ENCODE data around the gene OR11G2. TPM values are rescaled to one million over a fixed set of nuclear protein-coding genes. Genes with fewer than 3 reads are reported as not detected.
"Not testable (repeated sequence)": the region's sequence is repeated elsewhere in the genome, so short reads cannot be mapped to it uniquely, and the experiment has no call there.

The OR11G2 gene
- polyA plus RNA-seq (2014; cell fraction: cytosol; rRNA removed) = not detected in 2 replicates
- polyA plus RNA-seq (2014; cell fraction: nucleus; rRNA removed) = not detected in 2 replicates

DNA sequence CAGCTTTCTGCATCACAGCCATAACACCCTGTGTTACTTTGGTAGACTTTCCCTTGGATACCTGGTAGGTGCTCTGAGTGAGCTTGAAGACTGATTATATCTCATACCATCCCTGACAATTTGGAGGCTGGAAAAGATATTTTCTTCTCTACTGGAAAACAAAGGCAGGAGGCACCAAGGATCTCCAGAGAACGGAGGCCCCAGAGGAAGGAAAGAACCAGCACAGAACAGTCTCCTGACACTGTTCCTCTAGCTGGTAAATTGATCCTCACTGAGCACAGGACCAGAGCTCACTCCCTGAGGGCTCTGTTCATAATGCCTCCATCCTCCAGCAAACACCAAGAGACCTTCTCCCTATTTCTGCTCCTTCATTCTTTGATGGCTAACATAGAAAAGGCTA lies at the start of gene OR11G2:
TSS of gene OR11G2 (plus strand) at position 301 of the 400 bp plus-strand sequence. CDS start 6,542 bp downstream, outside the sequence.
- DNase-seq (ENCODE audit: low spot score) = no peak

DNA sequence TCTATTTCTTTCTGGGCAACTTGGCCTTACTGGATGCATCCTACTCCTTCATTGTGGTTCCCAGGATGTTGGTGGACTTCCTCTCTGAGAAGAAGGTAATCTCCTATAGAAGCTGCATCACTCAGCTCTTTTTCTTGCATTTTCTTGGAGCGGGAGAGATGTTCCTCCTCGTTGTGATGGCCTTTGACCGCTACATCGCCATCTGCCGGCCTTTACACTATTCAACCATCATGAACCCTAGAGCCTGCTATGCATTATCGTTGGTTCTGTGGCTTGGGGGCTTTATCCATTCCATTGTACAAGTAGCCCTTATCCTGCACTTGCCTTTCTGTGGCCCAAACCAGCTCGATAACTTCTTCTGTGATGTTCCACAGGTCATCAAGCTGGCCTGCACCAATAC lies 46.8 kb upstream of the OR11G2 start:
- no peak for DNase-seq (ENCODE audit: low spot score)

DNA sequence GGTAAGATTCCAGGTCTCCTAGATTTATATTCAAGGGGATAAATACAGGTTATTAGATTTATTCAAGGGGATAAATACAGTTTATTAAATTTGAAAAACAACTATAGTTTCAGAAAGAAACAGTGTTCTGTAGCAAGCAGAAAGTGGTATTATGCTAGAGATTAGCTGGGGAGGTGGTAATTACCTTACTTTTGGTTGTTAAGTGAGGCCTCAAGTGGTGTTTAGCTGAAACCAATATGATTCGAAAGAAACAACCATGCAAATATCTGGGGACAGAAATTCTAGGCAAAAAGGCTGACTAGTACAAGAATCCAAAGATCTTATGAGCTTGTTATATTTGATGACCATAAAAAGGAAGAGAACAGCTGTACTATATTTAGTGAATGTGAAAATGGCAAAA lies 45.9 kb upstream of the OR11G2 start:
- no peak for DNase-seq (ENCODE audit: low spot score)

DNA sequence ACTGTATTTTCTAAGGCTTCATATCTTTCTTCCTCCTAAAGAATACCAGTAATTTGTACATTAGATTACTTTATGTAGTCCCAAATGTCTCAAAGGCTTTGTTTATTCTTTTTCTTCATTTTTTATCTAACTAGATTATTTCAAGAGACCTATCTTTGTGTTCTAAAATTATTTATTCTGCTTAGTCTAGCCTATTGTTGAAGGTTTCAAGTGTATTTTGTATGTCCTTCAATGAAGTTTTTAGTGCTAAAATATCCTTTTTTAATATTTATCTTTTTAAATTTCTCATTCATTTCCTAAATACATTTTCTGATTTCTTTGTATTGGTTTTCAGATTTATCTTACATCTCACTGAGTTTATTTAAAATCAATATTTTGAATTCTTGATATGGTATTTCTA lies 26.2 kb upstream of the OR11G2 start:
- no peak for DNase-seq (ENCODE audit: low spot score)

GRCh38 chr14:20167091-20167490 lies 23.6 kb upstream of the OR11G2 start:
- DNase-seq (ENCODE audit: low spot score) = no peak

GRCh38 chr14:20169852-20170251 lies 20.8 kb upstream of the OR11G2 start:
- DNase-seq (ENCODE audit: low spot score) = not testable (repeated sequence)

DNA sequence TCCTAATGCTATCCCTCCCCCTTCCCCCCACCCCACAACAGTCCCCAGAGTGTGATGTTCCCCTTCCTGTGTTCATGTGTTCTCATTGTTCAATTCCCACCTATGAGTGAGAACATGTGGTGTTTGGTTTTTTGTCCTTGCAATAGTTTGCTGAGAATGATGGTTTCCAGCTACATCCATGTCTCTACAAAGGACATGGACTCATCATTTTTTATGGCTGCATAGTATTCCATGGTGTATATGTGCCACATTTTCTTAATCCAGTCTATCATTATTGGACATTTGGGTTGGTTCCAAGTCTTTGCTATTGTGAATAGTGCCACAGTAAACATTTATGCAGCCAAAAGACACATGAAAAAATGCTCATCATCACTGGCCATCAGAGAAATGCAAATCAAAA lies 16.5 kb upstream of the OR11G2 start:
- not testable (repeated sequence) for DNase-seq (ENCODE audit: low spot score)

GRCh38 chr14:20176330-20176729 lies 14.4 kb upstream of the OR11G2 start:
- no peak for DNase-seq (ENCODE audit: low spot score)

GRCh38 chr14:20177433-20177974 lies 13.2 kb upstream of the OR11G2 start:
- no peak for DNase-seq (ENCODE audit: low spot score)

GRCh38 chr14:20179218-20179617 lies 11.5 kb upstream of the OR11G2 start:
- no peak for DNase-seq (ENCODE audit: low spot score)

DNA sequence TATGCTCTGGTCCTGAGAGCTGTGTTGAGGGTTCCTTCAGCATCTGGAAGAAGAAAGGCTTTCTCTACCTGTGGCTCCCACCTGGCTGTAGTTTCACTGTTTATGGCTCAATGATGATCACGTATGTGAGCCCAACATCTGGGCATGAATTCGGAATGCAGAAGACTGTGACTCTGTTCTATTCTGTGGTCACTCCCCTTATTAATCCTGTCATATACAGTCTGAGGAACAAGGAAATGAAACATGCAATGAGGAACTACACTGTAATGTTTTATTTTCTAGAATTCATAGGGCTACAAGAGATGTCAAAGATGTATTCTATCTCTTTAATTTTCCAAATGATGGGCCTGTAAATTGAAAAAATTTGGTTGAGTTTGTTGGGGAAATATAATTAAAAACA lies 10.8 kb upstream of the OR11G2 start:
- no peak for DNase-seq (ENCODE audit: low spot score)

DNA sequence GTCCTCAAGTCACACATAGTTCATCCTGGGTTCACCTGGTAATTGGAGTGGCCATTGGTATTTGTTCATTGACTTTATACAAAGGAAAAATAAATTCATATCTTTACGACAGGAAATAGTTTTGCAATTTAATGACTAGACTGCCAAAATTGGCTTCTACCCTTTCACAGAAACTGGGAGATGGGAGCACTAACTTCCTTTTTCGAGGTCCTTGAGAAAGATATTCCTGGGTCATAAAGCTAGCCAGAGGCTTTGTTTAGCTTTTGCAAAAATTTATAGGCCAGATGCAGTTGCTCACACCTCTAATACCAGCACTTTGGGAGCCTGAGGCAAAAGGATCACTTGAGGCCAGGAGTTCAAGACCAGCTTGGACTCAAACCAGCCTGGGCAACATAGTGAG lies 10.2 kb upstream of the OR11G2 start:
- DNase-seq (ENCODE audit: low spot score) = no peak

GRCh38 chr14:20184181-20184580 lies 6.5 kb upstream of the OR11G2 start:
- DNase-seq (ENCODE audit: low spot score) = no peak

GRCh38 chr14:20191396-20191795 lies 700 bp downstream of the OR11G2 start:
- no peak for DNase-seq (ENCODE audit: low spot score)

DNA sequence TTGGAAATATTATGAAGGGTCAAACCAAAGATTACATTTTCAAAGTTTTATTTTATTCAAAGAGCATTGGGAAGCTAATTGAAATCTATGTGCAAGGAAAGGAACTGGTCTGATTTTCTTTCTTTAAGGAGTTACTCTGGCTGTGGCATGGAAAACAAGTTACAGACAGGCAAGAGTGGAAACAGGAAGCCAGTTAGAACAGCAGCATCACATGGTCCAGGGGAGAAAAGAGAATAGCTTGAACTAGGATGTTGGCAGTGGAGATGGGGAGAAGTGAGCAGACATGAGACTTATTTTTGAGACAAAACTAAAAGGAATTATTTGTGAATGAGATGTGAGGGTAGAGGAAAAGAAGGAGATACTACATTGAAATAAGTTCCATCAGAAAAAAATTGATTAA lies 3.4 kb downstream of the OR11G2 start:
- no peak for DNase-seq (ENCODE audit: low spot score)

- not testable (repeated sequence) for DNase-seq (ENCODE audit: low spot score)
Measured at GRCh38 chr14:20195170-20195569, 4.5 kb downstream of the OR11G2 start.

- no peak for DNase-seq (ENCODE audit: low spot score)
Measured at GRCh38 chr14:20195911-20196310, 5.2 kb downstream of the OR11G2 start.

DNA sequence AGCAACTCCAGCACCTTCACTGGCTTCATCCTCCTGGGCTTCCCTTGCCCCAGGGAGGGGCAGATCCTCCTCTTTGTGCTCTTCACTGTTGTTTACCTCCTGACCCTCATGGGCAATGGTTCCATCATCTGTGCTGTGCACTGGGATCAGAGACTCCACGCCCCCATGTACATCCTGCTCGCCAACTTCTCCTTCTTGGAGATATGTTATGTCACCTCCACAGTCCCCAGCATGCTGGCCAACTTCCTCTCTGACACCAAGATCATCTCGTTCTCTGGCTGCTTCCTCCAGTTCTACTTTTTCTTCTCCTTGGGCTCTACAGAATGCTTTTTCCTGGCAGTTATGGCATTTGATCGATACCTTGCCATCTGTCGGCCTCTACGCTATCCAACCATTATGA lies 6.8 kb downstream of the OR11G2 start:
- no peak for DNase-seq (ENCODE audit: low spot score)

GRCh38 chr14:20198991-20199390 lies 8.3 kb downstream of the OR11G2 start:
- DNase-seq (ENCODE audit: low spot score) = no peak

- DNase-seq (ENCODE audit: low spot score) = no peak
Measured at GRCh38 chr14:20204721-20205120, 14.0 kb downstream of the OR11G2 start.

- no peak for DNase-seq (ENCODE audit: low spot score)
Measured at GRCh38 chr14:20209595-20209994, 18.9 kb downstream of the OR11G2 start.

- DNase-seq (ENCODE audit: low spot score) = not testable (repeated sequence)
Measured at GRCh38 chr14:20212406-20212805, 21.7 kb downstream of the OR11G2 start.

GRCh38 chr14:20215196-20215595 lies 24.5 kb downstream of the OR11G2 start:
- DNase-seq (ENCODE audit: low spot score) = no peak

DNA sequence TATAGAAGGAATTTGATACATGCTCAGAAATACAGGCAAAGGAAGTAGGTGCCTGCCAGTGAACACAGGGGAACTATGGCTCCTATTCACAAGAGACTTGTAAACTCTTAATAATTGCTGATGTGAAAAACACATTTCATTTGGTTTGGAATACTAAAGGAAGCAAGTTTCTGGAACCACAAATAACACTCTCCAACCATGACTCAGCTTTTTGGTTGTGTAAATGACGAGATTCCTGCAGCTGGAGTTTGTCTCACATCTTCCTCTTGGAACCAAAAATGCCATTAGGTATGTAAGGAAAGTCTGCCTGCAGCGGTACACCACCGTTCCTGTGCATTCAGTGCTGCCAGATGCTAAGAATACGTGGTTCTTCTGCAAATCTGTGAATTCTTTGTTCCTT lies 28.3 kb downstream of the OR11G2 start:
- DNase-seq (ENCODE audit: low spot score) = no peak

Measured in SK-N-DZ (cell line).